IMR-90 (cell line): ENCODE data around the gene DPYD. TPM values are rescaled to one million over a fixed set of nuclear protein-coding genes. Genes with fewer than 3 reads are reported as not detected.

Experiments used
- ATAC-seq: fragments of 200-7000 bp; cut with Tn5 transposase; 2 replicates; pipeline ENCODE4 v1.9.1; 2020; ENCODE audit warnings: low read depth, mild to moderate bottlenecking, moderate library complexity
- BruUV-seq: library from RNA; stranded (reverse); fragments of 400-500 nt; replicated peaks from 2 replicates; lab custom pipeline; 2021; lab: Mats Ljungman, UMichigan
- CTCF ChIA-PET: fragments of 300-600 bp; formaldehyde crosslinking; extraction: SDS; loops from one replicate; lab custom pipeline; 2021; ENCODE audit warnings: antibody characterized with exemption; lab: Yijun Ruan, JAX
- POLR2A ChIA-PET: fragments of 300-600 bp; sonication (Branson Sonifier 250); formaldehyde crosslinking; loops from one replicate; lab custom pipeline; 2022; ENCODE audit warnings: antibody characterized with exemption; ENCODE audit not compliant: unreplicated experiment; lab: Charles Lee
- DNase-seq: peaks from one replicate; pipeline ENCODE4 v3.0.0; 2013
- H2AFZ ChIP-seq: replicated peaks from 2 replicates; pipeline ENCODE3; 2013; ENCODE audit warnings: low read length, mild to moderate bottlenecking; ENCODE audit not compliant: poor library complexity
- H2AK5ac ChIP-seq: 2 replicates; pipeline ENCODE4 v1.6.1; 2013; ENCODE audit warnings: low read depth, low read length, inconsistent platforms
- H2AK9ac ChIP-seq: replicated peaks from 2 replicates; pipeline ENCODE3; 2013; ENCODE audit warnings: mild to moderate bottlenecking, low read depth, low read length, moderate library complexity; ENCODE audit not compliant: poor library complexity
- H2BK120ac ChIP-seq: 2 replicates; pipeline ENCODE4 v1.6.1; 2013; ENCODE audit warnings: low read depth, low read length, inconsistent platforms
- H2BK15ac ChIP-seq: 3 replicates; pipeline ENCODE4 v1.6.1; 2013; ENCODE audit warnings: low read depth, low read length, inconsistent platforms
- H2BK20ac ChIP-seq: 2 replicates; pipeline ENCODE4 v1.6.1; 2013; ENCODE audit warnings: low read depth, mild to moderate bottlenecking, inconsistent platforms, low read length, moderate library complexity
- H2BK5ac ChIP-seq: 2 replicates; pipeline ENCODE4 v1.6.1; 2013; ENCODE audit warnings: mild to moderate bottlenecking, low read depth, low read length, inconsistent platforms; ENCODE audit not compliant: poor library complexity, severe bottlenecking
- H3K14ac ChIP-seq: replicated peaks from 2 replicates; pipeline ENCODE4 v1.6.1; 2013; ENCODE audit warnings: low read depth, low read length, inconsistent platforms
- H3K18ac ChIP-seq: 2 replicates; pipeline ENCODE4 v1.6.1; 2013; ENCODE audit warnings: low read depth, low read length, control low read depth
- H3K23ac ChIP-seq: 2 replicates; pipeline ENCODE4 v1.6.1; 2013; ENCODE audit warnings: low read depth, low read length, inconsistent platforms
- H3K27ac ChIP-seq: 2 replicates; pipeline ENCODE4 v1.5.1; 2013; ENCODE audit warnings: mild to moderate bottlenecking, control low read depth, low read length; ENCODE audit not compliant: insufficient read depth
- H3K27me3 ChIP-seq: 2 replicates; pipeline ENCODE4 v1.6.1; 2013; ENCODE audit warnings: low read length; ENCODE audit not compliant: control insufficient read depth, insufficient read depth
- H3K36me3 ChIP-seq: 2 replicates; pipeline ENCODE4 v1.6.1; 2013; ENCODE audit warnings: low read length, mixed read lengths; ENCODE audit not compliant: control insufficient read depth, insufficient read depth
- H3K4ac ChIP-seq: 2 replicates; pipeline ENCODE4 v1.6.1; 2013; ENCODE audit warnings: low read depth, low read length, inconsistent platforms
- H3K4me1 ChIP-seq: 2 replicates; pipeline ENCODE4 v1.6.1; 2013; ENCODE audit warnings: low read length, mixed read lengths; ENCODE audit not compliant: control insufficient read depth, insufficient read depth
- H3K4me2 ChIP-seq: 2 replicates; pipeline ENCODE4 v1.6.1; 2013; ENCODE audit warnings: low read depth, mild to moderate bottlenecking, control low read depth, low read length, moderate library complexity
- H3K4me3 ChIP-seq: 2 replicates; pipeline ENCODE4 v1.5.1; 2013; ENCODE audit warnings: low read depth, mild to moderate bottlenecking, control low read depth, low read length, moderate library complexity; ENCODE audit not compliant: insufficient read depth
- H3K56ac ChIP-seq: 2 replicates; pipeline ENCODE4 v1.6.1; 2013; ENCODE audit warnings: low read length, inconsistent platforms; ENCODE audit not compliant: insufficient read depth; ENCODE audit errors: extremely low read depth
- H3K79me1 ChIP-seq, 2 experiments: 2 replicates each; pipeline ENCODE4 v1.6.1; 2013; ENCODE audit warnings: low read length in 2 of 2, inconsistent platforms in 1 of 2, low read depth in 1 of 2
- H3K9ac ChIP-seq: 2 replicates; pipeline ENCODE4 v1.6.1; 2013; ENCODE audit warnings: low read depth, low read length, control low read depth
- H3K9me1 ChIP-seq: 2 replicates; pipeline ENCODE4 v1.6.1; 2013; ENCODE audit warnings: low read length, inconsistent platforms; ENCODE audit not compliant: insufficient read depth
- H3K9me3 ChIP-seq: 2 replicates; pipeline ENCODE4 v1.6.1; 2013; ENCODE audit warnings: low read length; ENCODE audit not compliant: control insufficient read depth, insufficient read depth
- H4K20me1 ChIP-seq: 2 replicates; pipeline ENCODE4 v1.6.1; 2013; ENCODE audit warnings: low read length, inconsistent platforms; ENCODE audit not compliant: insufficient read depth
- H4K5ac ChIP-seq: 2 replicates; pipeline ENCODE4 v1.6.1; 2013; ENCODE audit warnings: mild to moderate bottlenecking, low read depth, low read length, control low read depth
- H4K8ac ChIP-seq, 2 experiments: 2 replicates each; pipeline ENCODE4 v1.6.1; 2013; ENCODE audit warnings: low read depth in 2 of 2, low read length in 2 of 2, control low read depth in 1 of 2, inconsistent platforms in 1 of 2
- H4K91ac ChIP-seq: 2 replicates; pipeline ENCODE4 v1.6.1; 2013; ENCODE audit warnings: low read depth, low read length, inconsistent platforms; ENCODE audit not compliant: insufficient read depth
- BHLHE40 ChIP-seq: fragments of 150-350 bp; IDR thresholded peaks from 2 replicates; pipeline ENCODE4 v1.6.1; 2016; ENCODE audit warnings: mild to moderate bottlenecking, low read depth, low read length
- CHD1 ChIP-seq: IDR thresholded peaks from 2 replicates; pipeline ENCODE4 v1.6.1; 2012; ENCODE audit warnings: low read depth, low read length, improper control_type of control experiment
- MAZ ChIP-seq: IDR thresholded peaks from 2 replicates; pipeline ENCODE4 v1.6.1; 2012; ENCODE audit warnings: low read depth, mild to moderate bottlenecking, low read length, improper control_type of control experiment, moderate library complexity, borderline replicate concordance
- MXI1 ChIP-seq: IDR thresholded peaks from 2 replicates; pipeline ENCODE4 v1.6.1; 2012; ENCODE audit warnings: low read depth, mild to moderate bottlenecking, low read length, moderate library complexity, borderline replicate concordance
- POLR2A ChIP-seq: IDR thresholded peaks from 2 replicates; pipeline ENCODE4 v1.6.1; 2012; ENCODE audit warnings: mild to moderate bottlenecking, low read depth, low read length
- RAD21 ChIP-seq: IDR thresholded peaks from 2 replicates; pipeline ENCODE4 v1.6.1; 2012; ENCODE audit warnings: low read length, improper control_type of control experiment
- RCOR1 ChIP-seq: IDR thresholded peaks from 2 replicates; pipeline ENCODE4 v1.6.1; 2012; ENCODE audit warnings: mild to moderate bottlenecking, low read length, improper control_type of control experiment; ENCODE audit not compliant: insufficient replicate concordance
- RFX5 ChIP-seq: IDR thresholded peaks from 2 replicates; pipeline ENCODE4 v1.8.0; 2012; ENCODE audit warnings: low read depth, mild to moderate bottlenecking, low read length, moderate library complexity
- WGBS, 2 experiments: methylation state at CpG; one replicate each; pipeline versions ENCODE4 v1.1.5 to v1.1.7; 2013; ENCODE audit warnings: missing lambda C conversion rate in 2 of 2; ENCODE audit not compliant: insufficient read length in 1 of 2; ENCODE audit errors: extremely low coverage in 2 of 2; 5-methylcytosine and 5-hydroxymethylcytosine counted together
- dilution Hi-C: fragments of 300-500 bp; cut with HindIII; formaldehyde crosslinking; loops from one replicate; pipeline ENCODE4 v1.14.3; 2018; ENCODE audit warnings: low sequenced_read_pairs; ENCODE audit not compliant: unreplicated experiment
- in situ Hi-C: fragments of 300-500 bp; cut with MboI; formaldehyde crosslinking; loops from 3 replicates; pipeline ENCODE4 v1.14.3; 2019; ENCODE audit warnings: low sequenced_read_pairs, inconsistent platforms, mixed read lengths
- intact Hi-C: fragments of 100-400 bp; cut with micrococcal nuclease; formaldehyde crosslinking; loops from 2 replicates; pipeline ENCODE4 v1.10.0; 2022
- polyA plus RNA-seq, 3 experiments: library from polyadenylated mRNA; depleted of rRNA; stranded (reverse); fragments of >200 nt; gene quantifications; 2 replicates each; pipeline ENCODE4 v1.2.3, GENCODE V29; 2012; ENCODE audit warnings: low replicate concordance in 1 of 3
- total RNA-seq: library from RNA; depleted of rRNA; stranded (reverse); fragments of >200 nt; gene quantifications from 2 replicates; pipeline ENCODE4 v1.2.3, GENCODE V29; 2012
- TF ChIP-seq, protein P1 (sequence below): fragments of 150-350 bp; IDR thresholded peaks from 2 replicates; pipeline ENCODE4 v1.6.1; 2016; ENCODE audit warnings: low read depth, mild to moderate bottlenecking, low read length, moderate library complexity, borderline replicate concordance

DPYD gene
- total and polyA plus RNA-seq, 2 of the 4 experiments (the other 2 are of a cell fraction): 9.3 to 47.3 TPM

- Histone ChIP-seq H4K91ac (peak overlapping the region; percentile 59; the same call in 1 of the 2 replicates), H3K9ac (peak overlapping the region; percentile 80), H4K8ac (peak overlapping the region in 1 of 2 experiments; percentile 6; a peak in 1 of 4 replicates), H3K4me1 (0 out of 2 replicates have a peak, but pooled peaks cover 2% of the 10 kb centered on the region), H2AK9ac (peak overlapping the region; percentile 33), H4K5ac (peak overlapping the region; percentile 8; the same call in 1 of the 2 replicates), H3K27ac (peak overlapping the region; percentile 81), H3K14ac (peak overlapping the region; percentile 79), H3K4me3 (peak overlapping the region; percentile 92), H3K9me1 (no peaks in the 10 kb centered on the region; the same call in 1 of the 2 replicates), H3K27me3 (no peaks in the 10 kb centered on the region), H2BK20ac (0 out of 2 replicates have a peak overlapping the region, but pooled peaks have one; percentile 32), H3K4ac (peak overlapping the region; percentile 52; the same call in 1 of the 2 replicates), H3K79me1 (peaks cover 4 to 14% of the 10 kb centered on the region in 2 experiments), H3K18ac (peak overlapping the region; percentile 50), H2BK120ac (no peak overlapping the region), H3K4me2 (peak overlapping the region; percentile 99), H3K23ac (peak overlapping the region; percentile 81; the same call in 1 of the 2 replicates), H3K36me3 (no peaks in the 10 kb centered on the region), H4K20me1 (no peaks in the 10 kb centered on the region; the same call in 1 of the 2 replicates), H3K9me3 (no peaks in the 10 kb centered on the region), H2AFZ (peak overlapping the region; percentile 94), H2BK5ac (peak overlapping the region; percentile 73), H3K56ac (peak overlapping the region; percentile 19; the same call in 1 of the 2 replicates), H2BK15ac (peak overlapping the region; percentile 2; the same call in 1 of the 3 replicates), H2AK5ac (no peak overlapping the region)
- CTCF ChIA-PET: interaction anchor here (1.0 to 1.2 kb wide), 2 partner anchors 10 to 14 kb away, joined by 4 read pairs; no protein-coding TSS in a partner anchor
- in situ Hi-C loops (no loop called here), dilution Hi-C loops (no loop called here), intact Hi-C loops (loop anchor here (5.0 kb wide), 2 partner anchors 77 to 547 kb away; no protein-coding TSS in a partner anchor)
- TF ChIP-seq CHD1 (no peak), POLR2A (no peak), MAZ (no peak), BHLHE40 (no peak), RFX5 (no peak), RCOR1 (no peak), MXI1 (no peak; the same call in 1 of the 2 replicates), RAD21 (no peak)
- TF ChIP-seq, protein P1, sequence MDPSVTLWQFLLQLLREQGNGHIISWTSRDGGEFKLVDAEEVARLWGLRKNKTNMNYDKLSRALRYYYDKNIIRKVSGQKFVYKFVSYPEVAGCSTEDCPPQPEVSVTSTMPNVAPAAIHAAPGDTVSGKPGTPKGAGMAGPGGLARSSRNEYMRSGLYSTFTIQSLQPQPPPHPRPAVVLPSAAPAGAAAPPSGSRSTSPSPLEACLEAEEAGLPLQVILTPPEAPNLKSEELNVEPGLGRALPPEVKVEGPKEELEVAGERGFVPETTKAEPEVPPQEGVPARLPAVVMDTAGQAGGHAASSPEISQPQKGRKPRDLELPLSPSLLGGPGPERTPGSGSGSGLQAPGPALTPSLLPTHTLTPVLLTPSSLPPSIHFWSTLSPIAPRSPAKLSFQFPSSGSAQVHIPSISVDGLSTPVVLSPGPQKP: no peak
- ATAC-seq (no peak; the same call in 1 of the 2 replicates), DNase-seq (peak; percentile 31)
- 1% methylated on average over 13 of the region's 24 CpGs; no CpG with 5 or more reads in 1 of the 2 experiments for WGBS, 2 experiments
- no TSS peak for BruUV-seq
- POLR2A ChIA-PET: interaction anchor here (0.6 kb wide), 1 partner anchor 1137 kb away, joined by 7 read pairs; no protein-coding TSS in a partner anchor
These were observed 480 bp downstream of the DPYD start for GRCh38 chr1:97920276-97920831.
